CD4-positive, alpha-beta T cell treated with Interleukin-15 for 4 hours (primary cell): ENCODE data around the gene FAM135A.

Experiments
- DNase-seq: peaks from one replicate; pipeline ENCODE4 v3.0.0-alpha.2; 2020; ENCODE audit warnings: low spot score

Gene FAM135A

DNA sequence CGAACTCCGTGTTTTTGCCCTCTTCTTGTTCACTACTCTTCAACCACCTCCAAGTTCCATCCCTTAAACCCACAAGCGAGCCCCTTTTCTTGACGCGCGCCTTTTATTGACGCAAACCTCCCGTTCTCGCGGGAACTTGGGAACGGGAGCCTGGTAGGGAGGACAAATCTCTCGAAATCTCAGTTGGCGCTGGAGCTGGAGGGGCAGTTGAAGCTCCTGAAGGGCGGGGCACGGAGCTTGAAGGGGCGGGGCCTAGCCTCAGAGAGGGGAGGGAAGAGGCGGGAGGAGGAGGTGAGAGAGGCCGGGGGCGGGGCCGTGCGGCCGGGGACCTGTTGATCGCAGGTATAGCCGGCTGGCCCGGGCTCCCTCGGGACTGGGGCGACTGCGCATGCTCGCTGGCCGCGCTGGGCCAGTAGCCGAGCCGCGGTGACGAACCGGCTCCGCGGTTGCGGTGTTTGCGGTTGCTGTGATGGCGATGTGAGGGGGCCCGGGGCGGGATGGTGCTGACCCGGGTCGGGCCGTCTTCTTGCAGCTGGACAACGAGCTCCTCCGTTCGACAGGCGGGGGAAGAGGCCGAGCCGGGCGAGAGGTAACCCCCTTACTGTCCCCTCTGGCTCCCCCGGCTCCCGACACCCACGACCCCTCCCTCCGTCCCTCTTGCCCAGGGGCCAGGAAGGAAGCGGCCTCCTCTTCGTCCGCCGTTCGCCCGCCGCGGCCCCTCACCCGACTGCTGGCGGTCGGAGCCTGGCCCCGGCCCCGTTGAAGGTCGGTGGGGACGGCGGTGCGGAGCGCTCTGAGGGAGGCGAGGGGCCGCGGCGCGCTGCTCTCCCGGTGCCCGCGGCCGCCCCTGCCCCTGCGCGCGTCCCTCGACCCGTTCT is at the start of gene FAM135A:
TSS of gene FAM135A (plus strand) at position 395 of the 878 bp plus-strand sequence. CDS start 14,835 bp downstream, outside the sequence.
- DNase-seq: peak; percentile 94

- DNase-seq: no peak
Observed at GRCh38 chr6:70363741-70364493, 49.4 kb upstream of the FAM135A start.

GRCh38 chr6:70369332-70369950 is 43.9 kb upstream of the FAM135A start:
- peak; percentile 71 for DNase-seq

DNA sequence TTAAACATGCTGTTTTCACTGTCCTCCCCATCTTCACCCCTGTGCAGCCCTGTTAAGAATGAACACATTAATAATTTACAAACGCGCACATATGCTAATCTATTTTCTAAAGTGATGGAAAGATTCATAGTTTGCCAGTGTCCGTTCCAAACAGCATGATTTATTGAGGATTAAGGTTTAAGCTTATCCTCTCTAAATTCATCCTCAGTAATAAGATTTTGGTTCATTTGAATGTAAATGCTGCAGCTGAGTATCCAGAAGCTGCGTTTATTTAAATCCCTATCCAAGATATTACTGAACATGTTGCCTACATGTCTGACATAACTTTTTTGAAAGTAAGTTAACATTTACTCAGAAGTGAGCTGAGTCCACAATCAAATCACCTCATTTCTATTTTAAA is 42.8 kb upstream of the FAM135A start:
- DNase-seq: no peak

DNA sequence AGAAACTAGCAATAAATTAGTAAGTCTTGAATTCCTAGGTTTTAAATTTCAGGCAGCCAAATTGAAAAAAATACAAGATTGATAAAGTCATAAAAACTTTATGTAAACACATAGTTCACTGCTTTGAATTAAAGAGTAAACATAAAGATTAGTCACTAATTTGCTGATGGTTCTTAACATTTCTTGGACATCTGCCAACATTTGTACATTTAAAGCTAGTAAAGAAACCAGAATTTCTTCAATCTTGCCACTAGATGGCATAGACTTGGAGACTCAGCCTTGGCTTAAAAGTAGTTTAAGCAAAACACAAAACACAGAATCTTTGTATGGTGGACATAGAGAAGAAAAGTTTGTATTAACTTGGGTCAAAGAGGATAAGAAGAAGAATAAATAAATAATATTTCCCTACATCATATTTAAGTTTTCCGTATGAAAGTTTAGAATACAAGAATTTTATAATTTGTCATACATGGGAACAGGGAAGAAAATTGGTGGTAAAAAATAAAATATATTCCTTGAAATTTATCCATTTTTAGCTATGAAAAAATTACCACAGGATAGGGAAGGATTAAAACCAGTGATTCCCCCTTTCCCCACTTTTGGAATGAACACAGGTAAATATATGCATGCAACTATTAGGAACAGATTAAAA is 41.7 kb upstream of the FAM135A start:
- DNase-seq: peak; percentile 60

- DNase-seq: no peak
Observed at GRCh38 chr6:70375166-70375565, 38.1 kb upstream of the FAM135A start.

DNA sequence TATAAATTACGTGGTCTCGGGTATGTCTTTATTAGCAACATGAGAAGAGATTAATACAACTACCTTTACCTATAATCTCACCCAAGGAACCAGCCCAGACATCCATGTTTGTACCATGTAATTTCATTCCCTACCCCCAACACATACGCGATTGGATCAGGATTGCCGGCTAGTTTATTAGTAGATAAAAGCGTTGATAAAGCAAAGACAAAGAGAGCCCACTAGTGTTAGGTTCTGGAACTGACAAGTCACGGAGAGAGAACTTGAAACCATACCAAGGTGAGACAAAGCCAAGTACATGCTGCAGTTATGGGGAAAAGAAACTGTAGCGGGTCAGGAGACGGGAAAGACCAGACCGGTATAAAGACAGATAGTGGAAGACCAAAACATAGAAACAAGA is 37.4 kb upstream of the FAM135A start:
- no peak for DNase-seq

GRCh38 chr6:70376628-70377027 is 36.7 kb upstream of the FAM135A start:
- DNase-seq: no peak

GRCh38 chr6:70377372-70377771 is 35.9 kb upstream of the FAM135A start:
- DNase-seq: no peak

DNA sequence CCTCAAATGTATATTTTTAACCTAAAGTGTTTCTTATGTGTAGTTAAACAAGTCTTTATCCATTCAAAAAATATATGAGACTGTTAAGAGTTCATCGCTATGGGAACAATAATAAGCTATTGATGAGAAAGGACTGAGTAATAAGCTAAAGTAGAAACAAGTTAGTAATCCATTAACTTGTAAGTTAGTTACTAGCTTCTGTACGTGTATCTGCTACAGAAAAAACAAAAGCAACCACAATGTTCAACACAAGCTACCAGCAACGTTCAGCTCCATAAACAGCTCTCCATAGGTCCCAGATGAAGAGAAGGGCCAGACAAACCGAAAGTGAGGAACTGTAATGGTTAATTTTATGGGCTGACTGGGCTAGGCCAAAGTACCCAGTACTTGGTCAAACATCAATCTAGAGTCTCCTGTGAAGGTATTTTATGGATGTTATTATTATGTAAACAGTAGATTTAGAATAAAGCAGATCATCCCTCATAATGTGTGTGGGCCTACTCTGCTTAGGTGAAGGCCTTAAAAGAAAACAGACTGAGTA is 33.8 kb upstream of the FAM135A start:
- no peak for DNase-seq

- DNase-seq: no peak
Observed at GRCh38 chr6:70380252-70380651, 33.1 kb upstream of the FAM135A start.

DNA sequence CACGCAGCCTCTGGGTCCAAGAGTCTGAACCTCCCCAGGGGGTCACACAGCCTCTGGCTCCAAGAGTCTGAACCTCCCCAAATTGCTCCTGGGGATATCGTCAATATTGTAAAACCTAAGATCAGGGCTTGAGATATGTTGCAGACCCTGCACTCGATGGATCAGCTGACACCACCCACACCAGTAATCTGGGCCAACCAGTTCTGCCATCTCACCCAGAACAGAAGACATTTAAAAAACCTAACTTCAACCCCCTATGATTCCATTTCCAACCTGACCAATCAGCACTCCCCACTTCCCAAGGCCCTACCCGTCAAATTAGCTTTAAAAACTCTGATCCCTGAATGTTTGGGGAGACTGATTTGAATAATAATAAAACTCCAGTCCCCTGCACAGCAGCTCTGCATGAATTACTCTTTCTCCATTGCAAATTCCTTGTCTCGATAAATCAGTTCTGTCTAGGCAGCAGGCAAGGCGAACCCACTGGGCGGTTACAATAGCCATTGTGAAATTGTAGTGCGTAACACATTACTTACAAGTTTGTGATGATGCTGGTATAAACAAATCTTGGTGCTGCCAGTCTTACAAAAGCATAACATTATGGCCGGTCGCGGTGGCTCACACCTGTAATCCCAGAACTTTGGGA is 32.4 kb upstream of the FAM135A start:
- no peak for DNase-seq

DNA sequence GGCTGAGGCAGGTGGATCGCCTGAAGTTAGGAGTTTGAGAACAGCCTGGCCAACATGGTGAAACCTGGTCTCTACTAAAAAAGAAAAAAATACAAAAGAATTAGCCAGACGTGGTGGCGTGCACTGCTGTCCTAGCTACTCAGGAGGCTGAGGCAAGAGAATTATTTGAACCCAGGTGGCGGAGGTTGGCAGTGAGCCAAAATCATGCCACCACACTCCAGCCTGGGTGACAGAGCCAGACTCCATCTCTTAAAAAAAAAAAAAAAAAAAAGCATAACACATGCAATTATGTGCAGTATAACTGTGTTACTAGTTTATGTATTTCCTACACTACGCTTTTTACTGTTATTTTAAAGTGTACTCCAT is 31.9 kb upstream of the FAM135A start:
- no peak for DNase-seq

- DNase-seq: no peak
Observed at GRCh38 chr6:70385901-70386300, 27.4 kb upstream of the FAM135A start.

DNA sequence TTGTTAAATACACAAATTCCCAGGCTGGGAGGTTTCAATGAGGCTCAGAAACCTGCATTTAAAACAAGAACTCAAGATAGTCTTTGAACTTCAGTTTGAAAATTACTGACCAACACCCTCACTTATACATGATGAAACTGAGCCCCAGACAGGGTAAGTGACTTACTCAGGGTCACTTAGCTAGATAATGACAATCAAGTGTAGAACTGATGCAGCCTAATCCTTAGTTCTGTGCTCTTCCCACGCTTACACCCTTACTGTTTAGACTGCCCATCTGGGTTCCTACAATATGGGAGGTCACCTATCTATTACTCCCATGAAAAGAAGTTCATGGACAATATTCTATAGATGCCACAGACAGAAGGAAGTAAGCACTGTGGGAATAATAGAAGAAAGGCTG is 24.5 kb upstream of the FAM135A start:
- no peak for DNase-seq

DNA sequence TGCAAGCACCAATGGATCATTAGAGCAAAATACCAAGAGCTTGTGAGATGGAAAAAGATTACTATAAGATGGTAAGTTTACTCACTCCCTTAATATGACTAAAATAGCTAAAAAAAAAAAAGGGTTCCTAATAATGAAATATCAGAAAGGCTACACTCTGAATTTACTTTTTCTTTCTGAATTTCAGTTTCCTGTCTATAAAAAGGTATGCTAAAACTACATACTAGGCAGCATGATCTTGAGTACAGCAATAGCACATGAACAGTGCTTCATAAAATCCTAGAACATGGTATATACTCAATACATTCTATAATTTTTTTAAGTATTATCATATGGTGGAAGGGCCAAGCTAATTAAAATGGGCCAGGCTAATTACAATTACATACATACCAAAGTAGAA is 24.0 kb upstream of the FAM135A start:
- DNase-seq: no peak

- no peak for DNase-seq
Observed at GRCh38 chr6:70390067-70390466, 23.2 kb upstream of the FAM135A start.

GRCh38 chr6:70391492-70391891 is 21.8 kb upstream of the FAM135A start:
- no peak for DNase-seq

DNA sequence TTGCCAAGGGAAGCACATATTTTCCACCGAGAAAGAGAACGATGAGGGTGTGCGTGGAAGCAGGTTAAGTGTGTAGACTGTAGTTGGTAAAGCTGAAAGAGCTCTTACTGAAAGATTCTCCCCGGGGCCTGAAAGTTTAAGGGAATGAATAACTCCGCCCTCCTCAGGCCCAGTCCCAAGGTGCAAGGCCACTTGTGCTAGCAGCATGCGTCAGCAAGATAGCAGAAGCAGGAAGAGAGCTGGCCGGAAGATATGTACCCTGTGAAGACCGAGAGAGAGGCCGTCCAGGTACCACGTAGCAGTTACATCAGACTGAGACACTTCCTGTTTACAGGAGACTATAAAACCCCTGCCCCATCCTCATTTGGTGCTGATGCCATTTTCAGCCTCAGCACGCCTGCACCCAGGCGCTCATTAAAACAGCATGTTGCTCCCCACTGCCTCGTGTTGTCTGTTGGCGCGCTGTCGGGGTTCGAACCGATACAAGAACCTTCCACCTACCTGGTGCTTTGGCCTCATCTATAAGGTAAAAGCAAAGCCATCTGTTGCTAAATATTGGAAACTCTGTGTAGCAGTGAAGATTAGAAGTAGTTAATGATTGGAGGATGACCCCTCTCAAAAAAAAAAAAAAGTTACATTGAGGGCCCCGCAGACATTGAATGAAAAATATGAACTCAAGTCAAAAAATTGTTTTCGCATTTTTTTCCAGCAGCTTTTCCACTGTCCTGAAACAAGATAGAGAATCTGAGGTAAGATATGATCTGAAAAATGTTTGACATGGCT is 18.6 kb upstream of the FAM135A start:
- no peak for DNase-seq

GRCh38 chr6:70395301-70395672 is 18.0 kb upstream of the FAM135A start:
- DNase-seq: no peak

DNA sequence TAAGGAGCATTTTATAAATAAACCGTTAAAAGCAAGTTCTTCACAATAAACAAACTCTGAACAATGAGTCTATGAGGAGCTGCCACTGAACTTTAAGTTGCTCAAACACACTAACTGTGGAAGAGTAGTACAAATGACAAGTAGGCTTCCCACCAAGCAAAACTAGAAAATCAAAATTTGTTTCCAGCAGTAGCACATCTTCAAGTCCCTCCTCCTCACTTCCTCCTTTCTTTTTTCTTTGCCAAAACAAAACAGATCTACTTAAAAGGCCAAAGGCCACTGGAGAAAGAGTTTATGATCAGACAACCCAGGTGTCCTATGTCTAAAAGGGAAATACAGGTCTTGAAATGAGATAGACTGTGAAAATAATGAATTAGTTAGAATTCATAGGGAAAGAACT is 17.1 kb upstream of the FAM135A start:
- no peak for DNase-seq
